ENCODE data around the gene STX16.

Gene STX16

DNA sequence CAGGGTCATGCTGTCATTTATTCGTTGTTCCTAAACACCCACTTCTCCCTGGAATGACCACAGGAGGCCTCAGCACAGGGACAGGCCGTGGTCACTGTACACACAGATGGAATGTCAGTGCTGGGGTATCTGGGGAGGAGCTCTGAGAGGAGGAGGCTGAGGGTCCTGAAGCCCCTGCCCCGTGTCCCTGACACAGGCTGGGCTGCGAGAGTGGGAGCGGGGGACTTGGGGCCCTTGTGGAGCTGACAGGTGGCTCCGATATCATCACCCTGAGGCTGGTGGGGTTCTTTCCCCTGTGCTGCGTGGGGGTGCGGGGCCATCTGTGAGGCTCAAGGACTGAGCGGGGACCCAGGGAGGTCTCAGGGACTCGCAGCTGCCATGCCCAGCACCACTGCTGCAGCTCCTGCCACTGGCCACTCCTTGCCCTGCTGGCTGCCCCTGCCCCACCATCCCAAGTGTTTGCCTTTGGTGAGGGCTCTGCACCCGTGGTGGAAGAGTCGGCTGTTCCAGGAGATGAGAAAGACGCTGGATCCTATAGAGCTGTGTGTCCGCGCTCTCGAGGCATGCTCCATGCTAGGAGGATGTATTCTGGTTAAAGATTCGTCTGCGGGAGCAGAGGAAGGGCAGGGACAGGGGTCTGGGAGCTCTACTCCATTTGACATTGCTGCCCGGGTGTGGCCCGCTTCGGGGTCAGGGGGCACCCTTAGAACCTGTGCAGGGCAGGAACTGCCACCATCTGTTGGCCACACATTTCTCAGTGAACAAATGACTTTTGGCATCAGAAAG, 60.4 kb downstream of the STX16 start:
- no peak for DNase-seq (ENCODE audit: low read depth)

DNA sequence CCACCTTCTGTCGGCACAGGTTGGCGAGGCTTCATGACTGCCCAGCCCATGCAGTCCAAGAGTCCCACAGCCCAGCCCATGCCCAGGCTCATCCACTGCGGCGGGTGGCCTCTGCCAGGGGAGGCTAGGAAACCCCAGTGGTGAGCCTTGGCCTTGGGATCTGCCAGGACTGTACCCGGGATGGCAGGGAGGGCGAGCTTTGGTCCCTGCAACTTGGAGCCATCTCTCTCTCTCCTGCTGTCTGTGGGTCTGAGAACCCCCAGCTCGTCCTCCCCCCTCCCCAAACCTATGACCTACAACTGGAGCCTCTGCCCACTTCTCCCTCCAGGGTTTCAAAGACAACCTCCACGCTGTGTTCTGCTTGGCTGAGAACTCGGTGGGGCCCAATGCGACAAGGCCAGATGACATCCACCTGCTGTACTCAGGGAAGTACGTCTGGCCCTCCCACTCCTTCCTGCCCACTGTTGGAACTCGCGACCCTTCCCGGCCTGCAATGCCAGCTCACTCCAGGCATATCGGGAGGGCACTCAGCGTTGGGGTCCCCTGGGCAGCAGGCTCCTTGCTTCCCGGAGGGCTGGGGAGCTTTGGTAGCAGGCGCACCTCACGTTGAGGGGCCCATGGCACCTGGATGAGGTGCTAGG, 61.2 kb downstream of the STX16 start:
- no peak for DNase-seq (ENCODE audit: low read depth)

DNA sequence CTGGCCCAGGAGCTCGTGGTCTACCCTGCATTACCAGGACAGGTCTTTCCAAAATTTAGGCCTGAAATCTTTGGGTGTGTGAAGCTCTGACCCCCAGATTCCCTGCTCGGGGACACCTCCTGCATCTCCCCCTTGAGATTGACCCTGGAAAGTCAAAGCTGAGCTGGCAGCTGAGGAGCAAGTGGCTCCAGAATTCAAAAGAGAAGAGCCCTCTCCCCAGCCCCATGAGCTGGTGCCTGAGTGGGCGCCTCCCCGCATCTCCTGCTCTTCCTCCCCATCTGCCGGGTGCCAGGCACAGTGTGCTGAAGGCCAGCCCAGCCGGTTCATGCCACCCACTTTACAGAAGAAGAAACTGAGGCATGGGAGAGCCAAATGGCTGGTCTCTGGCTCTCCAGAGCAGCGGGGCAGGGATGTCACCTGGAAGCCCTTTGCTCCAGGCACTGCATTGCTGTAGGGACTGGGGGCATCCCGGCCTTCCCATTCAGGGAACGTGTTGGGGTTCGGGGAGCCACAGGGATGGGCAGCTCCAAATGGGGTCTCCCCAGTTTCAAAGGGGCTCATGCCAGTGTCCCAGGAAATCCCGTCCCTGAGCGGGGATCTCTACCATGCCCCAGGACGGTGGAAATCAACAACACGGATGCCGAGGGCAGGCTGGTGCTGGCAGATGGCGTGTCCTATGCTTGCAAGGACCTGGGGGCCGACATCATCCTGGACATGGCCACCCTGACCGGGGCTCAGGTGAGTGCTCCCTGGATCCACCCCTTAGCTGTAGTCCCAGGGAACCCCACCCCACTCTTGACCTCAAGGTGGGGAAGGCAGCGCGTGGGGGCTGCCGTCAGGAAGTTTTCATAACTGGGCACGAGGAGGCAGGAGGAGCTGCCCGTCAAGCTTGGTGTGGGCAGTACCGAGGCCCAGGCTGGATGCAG, 62.0 kb downstream of the STX16 start:
- no peak for DNase-seq (ENCODE audit: low read depth)

DNA sequence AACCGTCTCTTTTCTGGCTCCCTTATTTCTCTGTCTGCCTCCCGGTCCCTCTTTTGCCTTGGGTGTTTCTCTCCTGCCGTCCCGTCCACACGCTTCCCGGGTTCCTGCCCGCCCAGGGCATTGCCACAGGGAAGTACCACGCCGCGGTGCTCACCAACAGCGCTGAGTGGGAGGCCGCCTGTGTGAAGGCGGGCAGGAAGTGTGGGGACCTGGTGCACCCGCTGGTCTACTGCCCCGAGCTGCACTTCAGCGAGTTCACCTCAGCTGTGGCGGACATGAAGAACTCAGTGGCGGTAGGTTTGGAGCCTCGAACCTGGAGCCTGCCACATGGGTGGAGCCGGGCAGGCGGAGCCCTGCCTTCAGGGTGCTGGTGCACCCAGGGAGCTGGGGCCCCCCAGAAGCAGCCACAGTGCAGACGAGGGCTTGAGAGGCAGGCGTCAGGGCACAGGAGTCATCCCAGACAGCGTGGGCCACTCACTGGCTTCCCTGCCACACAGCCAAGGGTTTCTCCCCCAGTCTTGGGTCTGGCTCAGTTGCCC, 62.8 kb downstream of the STX16 start:
- no peak for DNase-seq (ENCODE audit: low read depth)

DNA sequence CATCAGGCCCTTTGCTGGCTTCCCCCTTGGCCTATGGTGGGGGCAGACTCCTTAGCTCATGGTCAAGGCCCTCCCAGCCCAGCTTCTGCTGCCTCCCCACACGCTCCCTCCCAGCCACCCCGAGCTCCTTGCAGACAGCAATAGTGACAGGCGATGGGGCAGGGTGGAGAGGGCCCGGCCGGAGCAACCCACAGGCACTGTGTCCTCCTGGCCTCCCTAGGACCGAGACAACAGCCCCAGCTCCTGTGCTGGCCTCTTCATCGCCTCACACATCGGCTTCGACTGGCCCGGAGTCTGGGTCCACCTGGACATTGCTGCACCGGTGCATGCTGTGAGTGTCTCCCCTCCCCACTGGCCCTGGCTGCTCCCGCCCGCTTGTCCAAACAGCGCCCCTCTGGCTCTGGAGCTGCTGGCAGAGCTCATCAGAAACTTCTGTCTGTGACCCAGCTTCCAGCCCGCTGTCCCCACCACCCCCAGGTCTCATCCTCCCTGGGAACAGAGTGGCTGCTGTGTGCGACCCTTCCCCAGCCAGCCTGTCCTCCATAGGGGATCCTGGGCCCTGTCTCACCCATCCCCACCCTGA, 63.3 kb downstream of the STX16 start:
- DNase-seq (ENCODE audit: low read depth), result no peak

DNA sequence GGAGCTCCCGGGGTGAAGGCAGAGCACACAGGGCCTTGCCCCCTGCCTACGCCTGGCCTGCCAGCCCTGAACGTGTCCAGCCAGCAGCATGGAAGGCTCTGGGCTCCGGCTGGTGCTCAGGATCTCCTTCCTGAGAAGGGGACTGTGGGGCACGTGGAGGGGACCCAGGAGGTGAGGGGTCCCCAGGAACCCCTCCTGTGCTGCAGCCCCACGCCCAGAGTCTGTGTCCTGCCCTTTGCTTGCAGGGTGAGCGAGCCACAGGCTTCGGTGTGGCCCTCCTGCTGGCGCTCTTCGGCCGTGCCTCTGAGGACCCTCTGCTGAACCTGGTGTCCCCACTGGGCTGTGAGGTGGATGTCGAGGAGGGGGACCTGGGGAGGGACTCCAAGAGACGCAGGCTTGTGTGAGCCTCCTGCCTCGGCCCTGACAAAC, 63.9 kb downstream of the STX16 start:
- DNase-seq (ENCODE audit: low read depth), result no peak

DNA sequence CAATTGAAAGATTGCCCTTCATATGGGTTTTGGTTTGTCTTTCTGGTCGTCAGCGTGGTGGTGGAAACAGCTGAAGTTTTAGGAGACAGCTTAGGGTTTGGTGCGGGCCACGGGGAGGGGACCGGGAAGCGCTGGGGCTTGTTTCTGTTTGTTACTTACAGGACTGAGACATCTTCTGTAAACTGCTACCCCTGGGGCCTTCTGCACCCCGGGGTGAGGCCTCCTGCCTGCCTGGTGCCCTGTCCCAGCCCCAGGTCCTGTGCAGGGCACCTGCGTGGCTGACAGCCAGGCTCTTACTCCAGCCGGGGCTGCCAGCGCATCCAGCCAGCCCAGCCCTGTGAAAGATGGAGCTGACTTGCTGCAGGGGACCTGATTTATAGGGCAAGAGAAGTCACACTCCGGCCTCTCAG, 64.3 kb downstream of the STX16 start:
- no peak for DNase-seq (ENCODE audit: low read depth)

DNA sequence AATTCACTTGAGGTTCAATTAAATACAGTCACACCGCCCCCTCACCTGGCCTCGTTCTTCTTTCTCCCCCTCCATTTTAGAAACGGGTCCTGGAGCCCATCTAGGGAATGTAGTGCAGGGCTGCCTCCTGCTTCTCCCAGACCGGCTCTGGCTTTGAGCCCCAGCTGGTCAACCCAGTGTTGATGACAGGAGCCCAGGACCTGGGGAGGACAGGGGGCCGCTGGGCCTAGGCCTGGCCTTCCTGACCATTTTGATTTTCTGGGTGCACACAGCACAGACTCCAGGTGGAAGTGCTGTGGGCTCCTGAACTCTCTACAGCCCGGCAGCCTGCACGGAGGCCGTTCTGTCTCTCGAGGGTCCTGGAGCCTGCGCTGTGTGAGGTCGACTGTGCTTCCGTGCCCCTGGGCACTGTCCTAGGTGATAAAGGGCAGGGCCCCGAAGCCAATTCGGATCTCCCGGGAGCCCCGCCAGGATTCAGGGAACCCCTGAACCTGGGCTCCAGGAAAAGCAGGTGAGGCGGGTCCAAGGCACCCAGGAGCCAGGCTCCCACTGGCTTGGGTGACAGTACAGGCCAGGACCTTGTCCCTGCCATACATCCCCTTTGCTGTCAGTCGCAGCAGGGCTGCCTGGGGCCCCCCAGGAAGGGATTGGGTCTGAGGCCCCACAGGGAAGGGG, 64.9 kb downstream of the STX16 start:
- DNase-seq (ENCODE audit: low read depth), result no peak

DNA sequence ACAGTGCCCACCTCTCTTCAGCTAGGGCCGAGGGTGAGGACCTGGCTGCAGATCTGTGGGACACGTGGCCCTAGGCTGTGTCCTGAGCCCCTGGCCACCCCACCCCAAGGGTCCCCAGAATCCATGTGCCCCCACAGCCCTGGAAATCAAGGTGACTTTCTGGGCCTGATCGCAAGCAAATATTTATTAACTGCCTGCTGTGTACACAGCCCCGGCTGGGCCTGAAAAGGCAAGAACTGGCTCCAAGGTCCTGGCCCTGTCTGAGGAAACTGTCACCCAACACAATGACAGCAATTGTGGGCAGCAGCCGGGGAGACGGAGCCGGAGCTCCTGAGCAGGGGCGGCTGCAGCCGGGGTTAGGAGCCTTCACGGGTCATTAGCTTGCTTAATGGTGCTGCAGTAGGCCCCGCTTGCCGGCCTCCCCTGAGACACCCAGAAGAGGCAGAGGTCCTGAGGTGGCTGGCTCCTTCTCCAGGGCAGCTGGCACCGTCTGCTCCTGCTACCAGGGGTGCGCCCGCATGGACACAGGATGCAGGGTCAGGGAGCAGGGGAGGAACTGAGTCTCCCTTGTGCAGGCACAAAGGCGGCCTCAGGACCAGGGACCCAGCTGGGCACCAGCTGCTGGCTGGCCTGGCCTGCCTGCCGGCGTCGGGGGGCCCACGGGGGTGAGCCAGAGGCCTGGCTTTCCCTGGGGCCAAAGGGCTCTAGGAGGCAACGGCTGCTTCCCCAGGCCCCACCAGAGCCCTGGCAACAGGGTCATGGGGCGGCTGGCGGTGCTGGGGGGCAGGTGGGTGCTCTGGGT, 65.6 kb downstream of the STX16 start:
- DNase-seq (ENCODE audit: low read depth), result no peak

DNA sequence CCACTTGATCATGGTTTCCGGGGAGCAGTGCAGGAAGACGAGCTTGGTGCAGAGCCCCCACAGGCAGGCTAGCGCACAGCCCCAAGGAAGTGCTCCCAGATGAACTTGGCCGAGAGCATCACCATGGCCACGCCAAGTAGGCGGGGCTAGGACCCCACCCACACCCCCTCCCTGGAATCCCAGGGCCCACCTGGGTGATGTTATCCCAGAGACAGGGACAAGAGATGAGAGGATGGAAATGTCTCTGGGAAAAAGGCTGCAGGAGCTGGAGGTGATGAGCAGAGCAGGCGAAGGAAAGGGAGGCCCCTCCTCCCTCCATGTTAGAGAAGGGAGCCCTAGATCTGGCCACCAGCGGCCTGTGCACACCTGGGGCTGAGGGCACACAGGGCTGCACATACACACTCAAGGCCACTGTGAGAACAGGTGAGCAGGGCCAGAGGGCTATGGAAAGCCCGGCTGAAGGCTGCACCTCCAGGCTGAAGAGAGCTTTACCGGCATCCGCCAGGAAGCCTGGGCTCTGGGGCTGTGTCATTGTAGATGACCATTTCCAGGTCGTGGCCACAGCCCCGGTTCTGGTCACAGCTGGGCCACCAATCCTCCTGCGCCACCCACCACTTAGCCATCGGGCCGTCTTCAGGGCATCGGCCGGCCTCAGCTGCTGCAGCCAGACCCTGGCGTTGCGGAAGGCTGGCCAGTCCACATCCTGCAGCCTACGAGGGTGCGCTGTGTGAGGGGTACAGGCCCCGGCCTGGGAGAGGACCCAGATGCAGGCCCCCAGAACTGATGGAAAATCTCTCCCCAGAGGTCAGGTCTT, 66.4 kb downstream of the STX16 start:
- DNase-seq (ENCODE audit: low read depth), result no peak

DNA sequence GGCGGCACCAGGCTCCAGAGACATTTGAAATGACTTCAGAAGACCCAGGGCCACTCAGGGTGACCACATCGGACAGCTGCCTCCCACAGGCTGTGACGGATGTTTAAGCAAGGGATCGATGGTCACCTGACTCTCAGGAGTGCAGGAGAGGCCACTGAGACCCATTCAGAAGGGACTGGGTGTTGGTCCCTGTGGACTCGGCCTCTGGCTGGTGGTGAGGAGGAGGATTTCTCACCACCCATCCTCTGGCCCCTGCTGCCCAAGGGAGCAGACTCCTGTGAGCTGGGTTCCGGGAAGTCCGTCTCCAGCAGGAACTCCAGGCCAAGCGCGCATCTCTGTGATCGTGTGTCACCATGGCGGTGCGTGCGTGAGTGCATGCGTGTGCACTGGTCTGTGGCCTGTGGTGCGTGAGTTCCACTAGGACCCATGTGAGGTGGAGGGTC, 67.1 kb downstream of the STX16 start:
- no peak for DNase-seq (ENCODE audit: low read depth)

DNA sequence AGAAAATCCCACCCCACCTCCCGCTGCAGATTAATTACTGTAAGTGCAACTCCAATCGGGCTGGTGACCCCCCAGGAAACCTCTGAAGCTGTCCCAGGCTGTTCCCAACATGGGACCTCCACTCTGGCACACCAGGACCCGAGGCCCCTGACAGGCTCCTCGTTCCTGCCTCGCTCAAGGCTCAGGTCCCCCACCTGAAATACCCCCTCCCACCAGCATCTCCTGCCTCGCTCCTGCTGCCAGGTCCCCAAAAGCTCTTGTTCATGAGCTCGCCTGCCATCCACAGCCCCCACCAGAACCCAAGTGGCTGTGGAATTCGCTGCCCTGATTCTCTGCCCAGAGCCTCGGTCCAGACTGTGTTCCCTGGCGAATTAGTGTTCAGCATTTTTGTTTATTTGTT, 67.6 kb downstream of the STX16 start:
- no peak for DNase-seq (ENCODE audit: low read depth)

DNA sequence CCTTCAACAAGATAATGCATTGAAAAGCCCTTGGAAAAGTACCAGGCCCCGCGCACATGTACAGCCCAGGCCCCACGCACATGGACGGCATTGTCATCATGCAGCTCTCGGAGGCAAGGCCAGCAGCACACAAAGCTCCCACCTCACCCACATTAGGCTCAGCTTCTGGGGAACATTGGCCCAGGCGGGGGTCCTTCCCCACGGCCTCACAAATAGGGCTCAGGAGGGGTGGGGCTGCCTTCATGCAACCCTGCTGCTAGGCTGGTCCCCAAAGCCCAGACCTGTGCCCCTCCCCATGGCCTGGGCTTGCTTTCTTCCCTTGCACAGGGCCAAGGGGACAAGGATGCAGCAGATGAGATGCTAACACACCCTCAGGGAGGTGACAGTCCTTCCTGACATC, 68.2 kb downstream of the STX16 start:
- no peak for DNase-seq (ENCODE audit: low read depth)

DNA sequence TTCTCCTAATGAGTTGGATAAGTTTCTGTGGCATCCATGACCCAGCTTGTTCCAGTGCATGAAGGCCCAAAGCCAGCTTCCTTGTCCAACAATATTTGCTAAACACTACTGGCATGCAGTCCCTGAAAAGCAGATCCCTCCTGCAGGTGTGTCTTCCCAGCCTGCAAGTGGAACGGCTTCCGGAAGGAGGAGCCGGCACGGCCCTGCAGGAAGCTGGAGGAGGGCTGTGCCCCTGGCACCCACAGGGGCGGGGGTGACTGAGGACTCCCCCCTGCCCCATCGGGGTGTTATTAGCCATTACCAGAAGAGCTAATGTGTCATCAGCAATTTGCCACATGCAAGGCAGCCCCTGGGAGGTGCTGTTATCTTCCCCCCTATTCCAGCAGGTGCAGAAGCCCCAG, 68.9 kb downstream of the STX16 start:
- DNase-seq (ENCODE audit: low read depth), result no peak

DNA sequence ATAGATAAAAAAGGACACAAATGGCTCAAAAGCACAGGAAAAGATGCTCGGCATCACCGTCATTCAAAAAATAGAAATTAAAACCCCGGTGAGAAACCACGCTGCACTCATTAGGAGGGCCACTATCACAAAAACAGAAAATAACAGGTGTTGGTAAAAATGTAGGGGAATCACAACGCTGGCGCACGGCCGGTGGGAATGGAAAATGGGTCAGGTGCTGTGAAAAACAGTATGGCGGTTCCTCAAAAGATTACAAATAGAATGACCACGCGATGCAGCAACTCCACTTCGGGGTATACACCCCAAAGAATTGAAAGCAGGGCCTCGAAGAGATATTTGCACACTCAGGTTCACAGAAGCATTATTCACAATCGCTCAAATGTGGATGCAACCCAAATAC, 69.8 kb downstream of the STX16 start:
- no peak for DNase-seq (ENCODE audit: low read depth)

DNA sequence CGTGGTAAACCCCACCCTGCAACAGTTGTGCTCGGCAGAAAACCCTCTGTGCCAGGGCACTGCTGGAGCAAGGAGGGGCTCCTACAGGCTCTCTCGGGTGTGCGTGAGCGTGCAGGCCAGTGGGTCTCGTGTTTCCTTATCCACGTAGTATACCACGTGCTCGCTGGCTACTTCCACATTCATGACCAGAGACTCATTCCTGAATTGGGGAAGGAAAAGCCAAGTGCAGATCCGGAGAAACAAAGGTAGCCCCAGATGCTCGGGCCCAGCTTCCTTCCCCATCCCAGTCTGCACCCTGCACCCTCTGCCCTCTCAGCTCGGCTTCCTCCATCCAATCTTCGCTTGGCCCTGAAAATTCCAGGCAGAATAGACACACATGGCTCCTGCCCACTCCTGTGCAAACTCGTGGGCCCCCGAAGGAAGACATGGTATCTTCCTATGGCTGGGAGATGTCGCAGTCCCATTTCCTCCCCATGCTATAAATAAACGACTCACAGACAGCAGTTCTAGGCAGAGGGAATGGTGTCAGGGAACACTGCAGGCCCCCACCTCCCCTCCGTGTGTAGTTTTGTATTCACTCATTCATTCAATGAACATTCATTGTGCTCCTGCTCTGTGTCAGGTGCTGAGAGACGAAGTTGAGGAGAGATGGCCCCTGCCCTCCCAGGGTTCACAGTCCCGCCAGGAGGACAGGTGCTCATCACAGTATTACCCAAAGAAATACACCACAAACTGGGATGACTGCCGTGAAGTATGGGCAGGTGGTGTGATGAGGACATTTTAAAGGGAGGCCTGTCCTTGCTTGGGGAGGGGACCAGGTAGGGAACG, 71.1 kb downstream of the STX16 start:
- DNase-seq (ENCODE audit: low read depth), result no peak

DNA sequence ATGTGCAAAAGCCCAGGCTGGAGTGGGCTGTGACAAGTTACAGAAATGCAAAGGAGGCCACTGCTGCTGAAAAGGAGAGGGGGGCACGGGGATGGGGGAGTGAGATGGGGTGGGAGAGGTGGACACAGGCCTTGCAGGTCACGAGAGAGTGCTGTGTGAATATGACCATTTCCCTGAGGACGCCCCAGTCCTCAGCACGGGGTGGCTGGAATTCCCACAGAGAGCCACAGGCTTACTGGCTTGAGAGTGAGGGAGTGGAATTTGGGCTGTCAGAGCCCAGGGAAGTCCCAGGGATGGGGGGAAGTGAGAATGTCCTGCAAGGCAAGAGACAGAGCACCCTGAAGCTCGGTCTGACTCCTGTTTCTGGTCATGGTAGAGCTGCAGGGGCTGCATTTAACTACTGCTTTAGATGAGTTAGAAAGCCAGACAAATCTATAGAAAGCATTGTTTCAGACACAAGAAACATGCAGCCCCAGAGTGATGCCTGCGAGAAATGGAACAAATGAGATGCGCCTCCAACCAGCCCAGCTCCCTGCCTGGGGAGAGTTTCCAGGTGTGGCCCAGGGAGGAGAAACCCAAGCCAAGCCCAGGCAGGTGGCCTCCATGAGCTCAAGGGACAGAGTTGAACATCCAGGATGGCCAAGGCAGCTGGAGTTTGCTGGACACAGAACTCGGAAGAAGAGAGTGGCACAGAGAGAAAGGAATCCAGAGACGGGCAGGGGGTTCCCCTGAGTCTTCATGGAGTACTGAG, 72.0 kb downstream of the STX16 start:
- no peak for DNase-seq (ENCODE audit: low read depth)

DNA sequence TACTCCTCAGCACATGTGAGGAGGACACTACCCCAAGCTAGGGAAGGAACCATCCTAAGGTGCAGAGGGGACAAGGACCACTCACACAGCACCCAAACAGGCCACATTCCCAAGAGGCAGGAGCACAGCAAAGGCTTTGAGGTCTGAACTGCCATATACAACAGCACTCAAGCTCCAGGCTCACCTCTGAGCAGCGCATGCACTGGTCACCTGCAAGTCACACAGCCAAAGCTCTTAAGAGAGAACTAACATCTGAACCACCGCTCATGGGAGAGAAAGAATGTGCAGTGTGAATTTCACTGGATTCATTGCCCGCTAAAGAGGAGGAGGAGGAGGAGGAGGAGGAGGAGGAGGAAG, 72.5 kb downstream of the STX16 start:
- DNase-seq (ENCODE audit: low read depth), result no peak
